Neutrophil (primary cell): Measurements from ENCODE around the gene CCND2.

Experiments
- H3K27ac ChIP-seq: fragments of 200-600 bp; sonication (generic); 2 replicates; pipeline ENCODE4 v1.5.1; 2016; ENCODE audit warnings: mild to moderate bottlenecking, moderate library complexity
- H3K27me3 ChIP-seq: fragments of 200-600 bp; sonication (generic); 2 replicates; pipeline ENCODE4 v1.6.0; 2016; ENCODE audit warnings: mild to moderate bottlenecking
- H3K36me3 ChIP-seq: fragments of 200-600 bp; sonication (generic); 2 replicates; pipeline ENCODE4 v1.5.1; 2017
- H3K4me1 ChIP-seq, 2 experiments: fragments of 200-600 bp in 1 of 2; sonication (generic) in 1 of 2; 1 replicate in 1 of 2; 2 replicates in 1 of 2; pipeline versions ENCODE4 v1.5.1 to v1.6.1; 2013 to 2016; ENCODE audit warnings: low read depth in 1 of 2, low read length in 1 of 2, mild to moderate bottlenecking in 1 of 2, moderate library complexity in 1 of 2; ENCODE audit not compliant: control insufficient read depth in 1 of 2, insufficient read depth in 1 of 2
- H3K4me3 ChIP-seq, 2 experiments: fragments of 200-600 bp in 1 of 2; sonication (generic) in 1 of 2; 1 replicate in 1 of 2; 2 replicates in 1 of 2; pipeline ENCODE4 v1.5.1; 2013 to 2016; ENCODE audit warnings: low read depth in 1 of 2, low read length in 1 of 2, mild to moderate bottlenecking in 1 of 2, moderate library complexity in 1 of 2
- H3K9me3 ChIP-seq: fragments of 200-600 bp; sonication (generic); 2 replicates; pipeline ENCODE4 v1.5.1; 2016
- CTCF ChIP-seq: fragments of 200-600 bp; sonication (generic); IDR thresholded peaks from 2 replicates; pipeline ENCODE4 v1.5.1; 2016; ENCODE audit warnings: antibody characterized with exemption

The CCND2 gene

GRCh38 chr12:4273652-4274395, at the start of gene CCND2:
Gene CCND2 (plus strand): TSS chr12:4273762. CDS start chr12:4274041, 279 bp downstream.
- H3K27ac ChIP-seq: peak within 1 kb of the TSS; percentile 82
- TF ChIP-seq CTCF: no peak
- no peaks in the 10 kb centered on the region for H3K36me3 ChIP-seq
- peak within 1 kb of the TSS; percentile 91 to 94 for H3K4me3 ChIP-seq
- peaks cover 75 to 78% of the 10 kb centered on the region in 2 experiments for H3K4me1 ChIP-seq
- H3K9me3 ChIP-seq: no peaks in the 10 kb centered on the region
- H3K27me3 ChIP-seq: peaks cover 7% of the 10 kb centered on the region

GRCh38 chr12:4224206-4224889, 49.2 kb upstream of the CCND2 start:
- H3K27me3 ChIP-seq: no peaks in the 10 kb centered on the region
- H3K4me1 ChIP-seq: peaks cover 41 to 56% of the 10 kb centered on the region in 2 experiments
- no peaks in the 10 kb centered on the region for H3K9me3 ChIP-seq
- peak overlapping the region; percentile 94 for H3K27ac ChIP-seq
- TF ChIP-seq CTCF: no peak
- peak overlapping the region; percentile 49 to 58 for H3K4me3 ChIP-seq
- no peaks in the 10 kb centered on the region for H3K36me3 ChIP-seq

GRCh38 chr12:4225571-4225970, 48.0 kb upstream of the CCND2 start:
- no peaks in the 10 kb centered on the region for H3K36me3 ChIP-seq
- H3K4me3 ChIP-seq: no peak overlapping the region
- H3K27me3 ChIP-seq: no peaks in the 10 kb centered on the region
- H3K9me3 ChIP-seq: no peaks in the 10 kb centered on the region
- peak overlapping the region; percentile 94 for H3K27ac ChIP-seq
- no peak for TF ChIP-seq CTCF
- H3K4me1 ChIP-seq: peaks cover 41 to 48% of the 10 kb centered on the region in 2 experiments

- no peak for TF ChIP-seq CTCF
- no peak overlapping the region for H3K4me3 ChIP-seq
- no peaks in the 10 kb centered on the region for H3K36me3 ChIP-seq
- no peak overlapping the region for H3K27ac ChIP-seq
- no peaks in the 10 kb centered on the region for H3K9me3 ChIP-seq
- peaks cover 41 to 48% of the 10 kb centered on the region in 2 experiments for H3K4me1 ChIP-seq
- no peaks in the 10 kb centered on the region for H3K27me3 ChIP-seq
Observed at GRCh38 chr12:4227046-4227445, 46.5 kb upstream of the CCND2 start.

- Histone ChIP-seq H3K27ac (no peak overlapping the region), H3K27me3 (no peaks in the 10 kb centered on the region), H3K9me3 (no peaks in the 10 kb centered on the region), H3K36me3 (no peaks in the 10 kb centered on the region), H3K4me3 (no peak overlapping the region), H3K4me1 (peaks cover 32 to 39% of the 10 kb centered on the region in 2 experiments)
- no peak for TF ChIP-seq CTCF
Observed at GRCh38 chr12:4228122-4228580, 45.4 kb upstream of the CCND2 start.
